Osteoblast (primary cell): Measurements from ENCODE around the gene SFMBT2. TPM values are rescaled to one million over a fixed set of nuclear protein-coding genes. Genes with fewer than 3 reads are reported as not detected.

Experiments
- DNase-seq: peaks from one replicate; pipeline ENCODE4 v3.0.0; 2011; ENCODE audit warnings: low spot score, mixed read lengths; ENCODE audit not compliant: insufficient read length; ENCODE audit errors: missing footprints
- H2AFZ ChIP-seq: 2 replicates; pipeline ENCODE4 v1.6.0; 2011; ENCODE audit warnings: mild to moderate bottlenecking, low read length
- H3K27ac ChIP-seq: 2 replicates; pipeline ENCODE4 v1.5.1; 2011; ENCODE audit warnings: mild to moderate bottlenecking, low read depth, low read length, moderate library complexity
- H3K27me3 ChIP-seq: 2 replicates; pipeline ENCODE4 v1.6.0; 2012; ENCODE audit warnings: mild to moderate bottlenecking, control low read depth, inconsistent platforms, low read length, moderate library complexity; ENCODE audit not compliant: insufficient read depth
- H3K36me3 ChIP-seq: 2 replicates; pipeline ENCODE4 v1.5.1; 2011; ENCODE audit warnings: mild to moderate bottlenecking, low read length, control low read depth, moderate library complexity; ENCODE audit not compliant: insufficient read depth
- H3K4me1 ChIP-seq: 2 replicates; pipeline ENCODE4 v1.5.1; 2011; ENCODE audit warnings: mild to moderate bottlenecking, low read length, control low read depth, moderate library complexity; ENCODE audit not compliant: insufficient read depth
- H3K4me2 ChIP-seq: 2 replicates; pipeline ENCODE4 v1.6.0; 2011; ENCODE audit warnings: mild to moderate bottlenecking, low read length; ENCODE audit not compliant: insufficient read depth
- H3K4me3 ChIP-seq: fragments of 200-600 bp; sonication (generic); 3 replicates; pipeline ENCODE4 v1.5.1; 2012; ENCODE audit warnings: mild to moderate bottlenecking, low read length, inconsistent platforms; ENCODE audit not compliant: insufficient read depth
- H3K79me2 ChIP-seq: 2 replicates; pipeline ENCODE4 v1.6.0; 2012; ENCODE audit warnings: mild to moderate bottlenecking, low read length, control low read depth, inconsistent platforms; ENCODE audit not compliant: insufficient read depth
- H3K9me3 ChIP-seq: 2 replicates; pipeline ENCODE4 v1.5.1; 2011; ENCODE audit warnings: low read depth, low read length, control low read depth
- H4K20me1 ChIP-seq: 2 replicates; pipeline ENCODE4 v1.6.0; 2012; ENCODE audit warnings: mild to moderate bottlenecking, low read length, control low read depth; ENCODE audit not compliant: insufficient read depth
- total RNA-seq: library from RNA; depleted of rRNA; stranded (reverse); fragments of >200 nt; gene quantifications from 2 replicates; pipeline ENCODE4 v1.2.3, GENCODE V29; 2012
- TF ChIP-seq, protein P1 (sequence below): IDR thresholded peaks from 2 replicates; pipeline ENCODE4 v1.5.1; 2011; ENCODE audit warnings: mild to moderate bottlenecking, low read depth, low read length, moderate library complexity; ENCODE audit errors: extremely low read depth

Gene SFMBT2
- total RNA-seq, 1 donor = under 0.01 TPM

- Histone ChIP-seq H2AFZ (no peak overlapping the region), H3K27ac (no peak overlapping the region), H4K20me1 (no peaks in the 10 kb centered on the region), H3K4me3 (no peak overlapping the region), H3K36me3 (no peaks in the 10 kb centered on the region), H3K4me1 (no peaks in the 10 kb centered on the region), H3K27me3 (no peaks in the 10 kb centered on the region), H3K9me3 (peaks cover 3% of the 10 kb centered on the region), H3K79me2 (no peaks in the 10 kb centered on the region), H3K4me2 (no peak overlapping the region)
- TF ChIP-seq, protein P1, sequence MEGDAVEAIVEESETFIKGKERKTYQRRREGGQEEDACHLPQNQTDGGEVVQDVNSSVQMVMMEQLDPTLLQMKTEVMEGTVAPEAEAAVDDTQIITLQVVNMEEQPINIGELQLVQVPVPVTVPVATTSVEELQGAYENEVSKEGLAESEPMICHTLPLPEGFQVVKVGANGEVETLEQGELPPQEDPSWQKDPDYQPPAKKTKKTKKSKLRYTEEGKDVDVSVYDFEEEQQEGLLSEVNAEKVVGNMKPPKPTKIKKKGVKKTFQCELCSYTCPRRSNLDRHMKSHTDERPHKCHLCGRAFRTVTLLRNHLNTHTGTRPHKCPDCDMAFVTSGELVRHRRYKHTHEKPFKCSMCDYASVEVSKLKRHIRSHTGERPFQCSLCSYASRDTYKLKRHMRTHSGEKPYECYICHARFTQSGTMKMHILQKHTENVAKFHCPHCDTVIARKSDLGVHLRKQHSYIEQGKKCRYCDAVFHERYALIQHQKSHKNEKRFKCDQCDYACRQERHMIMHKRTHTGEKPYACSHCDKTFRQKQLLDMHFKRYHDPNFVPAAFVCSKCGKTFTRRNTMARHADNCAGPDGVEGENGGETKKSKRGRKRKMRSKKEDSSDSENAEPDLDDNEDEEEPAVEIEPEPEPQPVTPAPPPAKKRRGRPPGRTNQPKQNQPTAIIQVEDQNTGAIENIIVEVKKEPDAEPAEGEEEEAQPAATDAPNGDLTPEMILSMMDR = no peak
- no peak for DNase-seq
These were observed 205.2 kb downstream of the SFMBT2 start for GRCh38 chr10:7205656-7206055.

DNA sequence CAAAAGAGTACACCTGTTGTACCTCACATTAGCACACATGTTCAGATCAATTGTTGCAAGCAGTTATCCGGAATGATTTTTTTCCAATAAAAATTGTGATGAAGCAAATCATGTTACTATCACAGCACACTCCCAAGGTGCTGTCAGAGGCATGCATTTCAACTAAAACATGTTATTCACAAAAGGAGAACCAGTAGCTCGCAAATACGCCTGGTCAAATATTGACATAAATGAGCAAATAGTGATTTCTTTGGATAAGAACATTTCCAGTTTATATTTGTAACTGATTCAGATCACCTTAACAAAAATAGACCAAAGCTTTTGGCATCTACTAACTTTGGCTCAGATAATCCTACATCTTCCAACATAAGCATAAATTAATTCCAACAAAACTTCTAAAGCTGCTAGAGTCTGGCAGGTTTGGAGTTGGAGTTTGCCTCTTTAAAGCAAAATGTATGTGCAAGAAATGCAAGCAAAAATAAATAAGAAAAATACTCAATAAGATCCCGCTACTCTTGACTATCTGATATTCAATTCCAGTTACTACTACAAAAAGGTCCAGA, 208.0 kb downstream of the SFMBT2 start:
- DNase-seq = no peak
- TF ChIP-seq, protein P1 = no peak
- no peak overlapping the region for H3K27ac ChIP-seq

DNA sequence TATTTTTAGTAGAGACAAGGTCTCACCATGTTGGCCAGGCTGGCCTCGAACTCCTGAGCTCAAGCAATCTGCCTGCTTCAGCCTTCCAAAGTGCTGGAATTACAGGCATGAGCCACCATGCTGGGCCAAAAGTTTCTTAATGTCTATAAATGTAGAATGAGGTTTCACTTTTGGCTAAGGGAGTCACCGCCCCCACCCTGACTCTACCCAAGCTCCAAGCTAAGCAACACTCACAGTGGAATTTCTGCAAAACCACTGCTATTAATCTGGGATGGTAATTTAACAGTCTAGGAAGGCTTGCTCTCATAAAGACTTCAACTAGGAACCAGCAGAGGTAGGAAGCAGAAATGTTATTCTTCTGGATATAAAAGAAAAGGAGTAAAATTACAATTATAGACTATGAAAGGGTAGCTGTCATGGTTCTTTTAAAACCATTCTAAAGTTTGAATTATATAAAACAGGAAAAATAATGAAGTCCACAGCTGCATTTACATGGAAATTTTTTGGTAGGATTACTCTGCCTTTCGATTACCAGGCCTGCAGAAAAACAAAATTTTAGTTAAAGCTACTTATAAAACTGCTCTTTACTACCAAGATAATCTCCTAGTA, 211.6 kb downstream of the SFMBT2 start:
- H3K4me3 ChIP-seq = no peak overlapping the region
- no peak overlapping the region for H3K4me2 ChIP-seq
- no peaks in the 10 kb centered on the region for H3K36me3 ChIP-seq
- no peaks in the 10 kb centered on the region for H4K20me1 ChIP-seq
- H3K27ac ChIP-seq = no peak overlapping the region
- H3K4me1 ChIP-seq = no peaks in the 10 kb centered on the region
- peaks cover 3% of the 10 kb centered on the region for H3K9me3 ChIP-seq
- no peaks in the 10 kb centered on the region for H3K27me3 ChIP-seq
- TF ChIP-seq, protein P1 = no peak
- DNase-seq = no peak
- no peak overlapping the region for H2AFZ ChIP-seq
- no peaks in the 10 kb centered on the region for H3K79me2 ChIP-seq

More for the DNA sequence above, 208.0 kb downstream of the SFMBT2 start:
- Histone ChIP-seq H3K4me1 (no peaks in the 10 kb centered on the region), H3K9me3 (peaks cover 3% of the 10 kb centered on the region), H4K20me1 (no peaks in the 10 kb centered on the region), H3K4me2 (no peak overlapping the region), H3K79me2 (no peaks in the 10 kb centered on the region), H3K27me3 (no peaks in the 10 kb centered on the region), H3K36me3 (no peaks in the 10 kb centered on the region), H2AFZ (no peak overlapping the region), H3K4me3 (no peak overlapping the region)

- Histone ChIP-seq H3K4me2 (no peak overlapping the region), H4K20me1 (no peaks in the 10 kb centered on the region), H3K9me3 (peaks cover 2% of the 10 kb centered on the region), H3K4me3 (no peak overlapping the region), H3K4me1 (no peaks in the 10 kb centered on the region), H3K36me3 (no peaks in the 10 kb centered on the region), H3K27me3 (no peaks in the 10 kb centered on the region), H3K79me2 (no peaks in the 10 kb centered on the region), H3K27ac (no peak overlapping the region), H2AFZ (no peak overlapping the region)
- DNase-seq = no peak
- TF ChIP-seq, protein P1 = no peak
These were observed 214.6 kb downstream of the SFMBT2 start for GRCh38 chr10:7196284-7196683.
